Kidney tubule cell (primary cell): Measurements from ENCODE around the gene TRAPPC2L.
A peak's percentile ranks its signal among the peaks of the same experiment; 100 is the strongest.

Experiments
- DNase-seq: peaks from one replicate; pipeline ENCODE4 v3.0.0-alpha.2; 2018; ENCODE audit warnings: low spot score

Gene TRAPPC2L

GRCh38 chr16:88856828-88857727 lies at the start of gene TRAPPC2L, which contains the start of gene GALNS:
Gene TRAPPC2L (plus strand): TSS chr16:88857127. CDS start chr16:88857151, 24 bp downstream.
Gene GALNS (minus strand): TSS chr16:88856947. CDS start chr16:88856877, 70 bp downstream.
- DNase-seq, result peak; percentile 95

GRCh38 chr16:88807142-88807625 lies 49.7 kb upstream of the TRAPPC2L start:
- no peak for DNase-seq

GRCh38 chr16:88807626-88808453 lies 49.1 kb upstream of the TRAPPC2L start:
- DNase-seq, result no peak

- no peak for DNase-seq
Measured at GRCh38 chr16:88809068-88809675, 47.8 kb upstream of the TRAPPC2L start.

GRCh38 chr16:88809676-88810165 lies 47.2 kb upstream of the TRAPPC2L start:
- no peak for DNase-seq

GRCh38 chr16:88810166-88810911 lies 46.6 kb upstream of the TRAPPC2L start:
- DNase-seq, result peak; percentile 62

- peak; percentile 82 for DNase-seq
Measured at GRCh38 chr16:88810912-88811768, 45.8 kb upstream of the TRAPPC2L start.

GRCh38 chr16:88811769-88812512 lies 45.0 kb upstream of the TRAPPC2L start, which contains the start of gene APRT:
Gene APRT (minus strand): TSS chr16:88811928. CDS start chr16:88811899, 29 bp downstream.
- DNase-seq, result peak; percentile 93

- no peak for DNase-seq
Measured at GRCh38 chr16:88812513-88813268, 44.2 kb upstream of the TRAPPC2L start.

- no peak for DNase-seq
Measured at GRCh38 chr16:88813269-88814143, 43.4 kb upstream of the TRAPPC2L start.

- DNase-seq, result no peak
Measured at GRCh38 chr16:88814144-88814502, 42.8 kb upstream of the TRAPPC2L start.

GRCh38 chr16:88815227-88815626 lies 41.7 kb upstream of the TRAPPC2L start:
- no peak for DNase-seq

- peak; percentile 50 for DNase-seq
Measured at GRCh38 chr16:88815901-88816589, 40.9 kb upstream of the TRAPPC2L start.

GRCh38 chr16:88816736-88817535 lies 40.0 kb upstream of the TRAPPC2L start:
- DNase-seq, result no peak

- DNase-seq, result no peak
Measured at GRCh38 chr16:88817785-88818574, 38.9 kb upstream of the TRAPPC2L start.

- DNase-seq, result no peak
Measured at GRCh38 chr16:88818575-88818874, 38.4 kb upstream of the TRAPPC2L start.
